ENCODE measurements around the gene PRKAG2. TPM values are rescaled to one million over a fixed set of nuclear protein-coding genes. Genes with fewer than 3 reads are reported as not detected.
"Not testable (repeated sequence)": the region's sequence is repeated elsewhere in the genome, so short reads cannot be mapped to it uniquely, and the experiment has no call there.

Gene PRKAG2
- total RNA-seq, 4 donors from 2014 or later = 19.5 to 30.8 (median 27.6) TPM

GRCh38 chr7:151524331-151524730, 352.6 kb downstream of the PRKAG2 start:
- 93% methylated on average over 8 of the region's 8 CpGs for WGBS, 2 donors

GRCh38 chr7:151520419-151521261, 356.3 kb downstream of the PRKAG2 start:
- intact Hi-C loops (cut with DNase I) = no loop called here
- peak overlapping the region; percentile 93 to 98 (median 97) for H3K27ac ChIP-seq
- H3K9me3 ChIP-seq = no peaks in the 10 kb centered on the region
- no peak for TF ChIP-seq POLR2A (IDR thresholded peaks at IDR 0.05)
- TF ChIP-seq CTCF (IDR thresholded peaks at IDR 0.05) = no peak
- DNase-seq = peak; percentile 74 to 79
- H3K4me3 ChIP-seq (replicated peaks in 1 of 3) = peak overlapping the region; percentile 7 to 64 (median 47)
- H3K27me3 ChIP-seq = no peaks in the 10 kb centered on the region
- H3K4me1 ChIP-seq = peaks cover 18 to 25% of the 10 kb centered on the region in 2 donors
- no peaks in the 10 kb centered on the region for H3K36me3 ChIP-seq
- WGBS, 2 donors = 14 to 37% methylated on average over 14 to 37 of the region's 55 CpGs

More at GRCh38 chr7:151524331-151524730, 352.6 kb downstream of the PRKAG2 start:
- intact Hi-C loops (cut with DNase I) = no loop called here
- Histone ChIP-seq H3K36me3 (no peaks in the 10 kb centered on the region), H3K4me3 (replicated peaks in 1 of 3) (no peak overlapping the region), H3K9me3 (no peaks in the 10 kb centered on the region), H3K4me1 (peaks cover 5 to 6% of the 10 kb centered on the region in 2 donors), H3K27me3 (no peaks in the 10 kb centered on the region), H3K27ac (no peak overlapping the region)
- TF ChIP-seq POLR2A (IDR thresholded peaks at IDR 0.05) = no peak
- no peak for TF ChIP-seq CTCF (IDR thresholded peaks at IDR 0.05)
- DNase-seq = no peak

DNA sequence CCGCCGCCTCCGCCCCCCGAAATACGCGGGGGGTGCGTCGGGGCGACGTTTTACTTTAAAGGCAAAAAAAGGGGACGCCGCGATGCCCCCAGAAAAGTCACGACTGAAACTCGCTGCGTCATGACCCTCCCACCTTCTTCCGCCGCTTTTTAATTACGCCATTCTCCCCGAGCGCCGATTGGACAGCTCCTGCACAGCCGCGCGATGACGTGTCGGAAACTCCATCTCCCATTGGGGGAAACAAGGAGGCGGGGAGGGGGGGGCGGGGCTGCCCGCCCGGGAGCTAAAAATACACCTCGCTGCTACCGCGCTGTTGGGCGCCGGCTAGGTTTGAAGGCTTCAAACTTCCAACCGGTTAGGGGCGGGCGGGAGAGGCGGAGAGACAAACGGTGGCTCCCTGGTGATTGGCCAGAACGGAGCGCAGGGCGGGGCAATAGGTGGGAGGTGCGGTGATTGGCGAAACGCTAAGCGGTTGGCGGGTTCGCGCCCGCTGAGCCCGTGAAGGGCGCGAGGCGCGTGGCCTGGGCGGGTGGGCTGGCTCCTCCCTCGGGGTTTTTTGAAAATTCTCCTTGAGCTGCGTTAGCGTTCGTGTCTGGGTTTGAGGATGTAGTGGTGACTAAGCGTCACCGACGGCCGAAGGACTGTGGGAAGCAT, 357.0 kb downstream of the PRKAG2 start, which contains the start of gene RHEB:
TSS of gene RHEB (minus strand) at position 131 of the 654 bp plus-strand sequence. CDS start 384 bp downstream, outside the sequence.
- peak within 1 kb of the TSS; percentile 67 to 92 (median 81) for H3K4me3 ChIP-seq (replicated peaks in 1 of 3)
- 1% methylated on average over 29 to 49 of the region's 66 CpGs for WGBS, 2 donors
- no peaks in the 10 kb centered on the region for H3K36me3 ChIP-seq
- H3K9me3 ChIP-seq = no peaks in the 10 kb centered on the region
- no peaks in the 10 kb centered on the region for H3K27me3 ChIP-seq
- TF ChIP-seq CTCF (IDR thresholded peaks at IDR 0.05) (no peak), POLR2A (IDR thresholded peaks at IDR 0.05) (peak in 1 of 2 donors; percentile 53)
- H3K4me1 ChIP-seq = peaks cover 18 to 25% of the 10 kb centered on the region in 2 donors
- DNase-seq = peak; percentile 99
- intact Hi-C loops (cut with DNase I) = no loop called here
- H3K27ac ChIP-seq = peak within 1 kb of the TSS; percentile 96 to 98 (median 97)

GRCh38 chr7:151518947-151519764, 357.8 kb downstream of the PRKAG2 start:
- H3K27me3 ChIP-seq; H3K9me3 ChIP-seq; intact Hi-C loops (cut with DNase I); H3K36me3 ChIP-seq: not testable (repeated sequence)
- H3K4me3 ChIP-seq (replicated peaks in 1 of 3) = peak overlapping the region; percentile 67 to 92 (median 81)
- peaks cover 18 to 25% of the 10 kb centered on the region in 2 donors for H3K4me1 ChIP-seq
- peak in 1 of 2 donors; percentile 67 for TF ChIP-seq POLR2A (IDR thresholded peaks at IDR 0.05)
- peak in 2 of 6 experiments; percentile 20 to 21 for TF ChIP-seq CTCF (IDR thresholded peaks at IDR 0.05)
- peak overlapping the region; percentile 96 to 98 (median 97) for H3K27ac ChIP-seq
- peak; percentile 50 to 57 for DNase-seq
- 0 to 1% methylated on average over 14 to 24 of the region's 118 CpGs for WGBS, 2 donors

All from thyroid gland (tissue), 4 donors.